ENCODE results near the gene PKHD1.
"Not testable (repeated sequence)": the region's sequence is repeated elsewhere in the genome, so short reads cannot be mapped to it uniquely, and the experiment has no call there.

Gene PKHD1

GRCh38 chr6:51913265-51913664, 174.1 kb downstream of the PKHD1 start:
- DNase-seq = no peak

GRCh38 chr6:51910851-51911250, 176.6 kb downstream of the PKHD1 start:
- no peak for DNase-seq

- DNase-seq = no peak
Observed at GRCh38 chr6:51908243-51908642, 179.2 kb downstream of the PKHD1 start.

DNA sequence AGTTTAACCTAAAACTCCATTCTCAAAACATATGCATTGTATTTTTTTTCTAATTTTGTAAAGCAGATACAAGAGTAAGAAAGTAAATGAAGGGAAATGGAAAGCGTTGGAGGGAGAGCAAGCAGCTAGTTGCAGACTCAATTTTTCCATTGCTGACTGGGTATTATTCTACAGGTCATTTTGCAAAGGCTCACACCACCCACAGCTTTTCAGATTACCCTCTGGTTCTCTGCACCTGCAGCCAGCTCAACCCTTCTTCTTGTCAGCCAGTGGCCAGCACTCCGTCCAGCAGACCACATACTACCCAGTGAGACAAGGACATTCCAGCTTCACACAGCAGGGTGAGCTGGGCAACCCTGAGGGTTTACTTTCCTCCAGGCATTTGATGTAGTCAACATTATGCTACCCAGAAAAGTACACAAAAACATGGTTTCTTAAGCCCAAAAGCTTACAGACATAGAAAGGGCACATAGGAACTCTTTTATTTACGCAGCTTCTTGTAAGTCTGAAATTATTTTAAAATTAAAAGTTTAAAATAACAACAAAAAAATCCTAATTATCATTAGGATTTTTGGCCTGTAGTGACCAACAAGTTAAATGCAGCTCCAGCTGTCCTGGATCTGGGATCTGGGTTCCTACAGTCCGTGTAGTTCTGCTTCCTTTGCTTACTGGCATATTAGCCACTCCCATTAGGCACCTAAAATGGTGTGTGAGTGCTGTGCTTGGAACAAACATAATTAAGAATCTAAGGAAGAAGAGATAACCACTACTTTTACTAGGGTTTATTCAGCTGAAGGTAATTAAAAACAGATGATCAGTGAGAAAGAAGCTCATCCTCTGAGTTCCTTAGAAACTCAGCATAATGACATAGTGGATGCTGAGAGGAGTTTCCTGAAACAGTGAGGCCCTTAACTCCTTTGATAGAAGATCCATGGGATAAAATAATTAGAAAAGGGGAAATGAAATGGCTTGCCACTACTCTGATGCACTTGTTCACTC, 185.3 kb downstream of the PKHD1 start:
- DNase-seq = no peak

DNA sequence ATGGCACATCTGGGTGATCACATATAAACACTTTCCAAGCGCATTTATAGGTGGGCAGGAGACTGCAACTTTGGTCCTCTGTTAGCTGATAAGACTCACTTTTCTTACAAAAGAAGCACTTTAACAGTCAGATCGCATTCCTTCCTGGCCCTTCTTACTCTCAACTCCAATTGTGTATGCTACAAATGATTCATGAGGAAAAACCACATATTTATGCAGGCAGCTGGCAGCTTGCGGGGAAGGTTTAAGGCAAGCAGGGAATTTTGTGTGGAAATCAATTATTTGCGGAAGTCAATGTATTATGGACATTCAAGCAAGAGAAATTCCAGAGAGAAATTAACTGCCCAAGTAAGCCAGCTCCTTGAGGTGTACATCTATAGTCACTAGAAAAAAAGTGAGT, 194.0 kb downstream of the PKHD1 start:
- DNase-seq = no peak

- DNase-seq = no peak
Observed at GRCh38 chr6:51892750-51893149, 194.7 kb downstream of the PKHD1 start.

DNA sequence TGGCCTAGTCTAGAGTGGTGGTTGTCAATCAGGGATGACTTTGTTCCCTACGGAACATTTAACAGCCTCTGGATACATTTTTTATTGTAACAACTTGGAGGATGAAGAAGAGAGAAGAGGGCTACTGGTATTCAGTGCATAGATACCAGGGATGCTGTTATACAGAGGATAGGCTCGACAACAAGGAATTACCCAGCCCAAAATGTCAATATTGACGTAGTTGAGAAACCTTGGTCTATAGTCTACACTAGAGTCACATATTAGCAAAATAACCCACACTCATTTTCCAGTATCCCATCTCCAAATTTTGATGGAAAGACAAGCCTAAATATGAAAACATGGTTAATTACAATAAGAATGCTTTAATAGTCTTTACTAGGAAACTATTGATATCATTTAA, 195.1 kb downstream of the PKHD1 start:
- DNase-seq = no peak

DNA sequence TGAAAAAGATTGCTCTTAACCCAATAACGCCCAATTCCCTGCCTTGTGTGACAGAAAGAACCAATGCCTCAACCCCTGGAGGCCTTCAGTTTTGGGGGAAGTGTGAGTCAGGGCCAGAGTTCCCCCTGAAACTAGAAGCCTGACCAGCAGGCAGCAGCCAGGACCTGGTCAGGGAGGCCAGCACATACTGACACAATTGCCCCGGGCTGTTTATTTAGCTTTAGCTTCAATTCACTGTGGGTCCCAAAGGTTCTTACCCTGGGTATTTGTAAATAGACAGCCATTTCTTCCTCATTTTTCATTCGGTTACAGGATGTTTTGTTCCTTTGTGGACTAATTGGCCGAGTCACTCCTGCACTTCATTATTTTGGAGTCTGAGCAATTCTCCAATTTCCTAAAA, 195.6 kb downstream of the PKHD1 start:
- DNase-seq = no peak

GRCh38 chr6:51887859-51888258, 199.6 kb downstream of the PKHD1 start:
- no peak for DNase-seq

- no peak for DNase-seq
Observed at GRCh38 chr6:51885957-51886356, 201.5 kb downstream of the PKHD1 start.

GRCh38 chr6:51868591-51869355, 218.6 kb downstream of the PKHD1 start:
- no peak for DNase-seq

GRCh38 chr6:51866867-51867266, 220.5 kb downstream of the PKHD1 start:
- DNase-seq = no peak

GRCh38 chr6:51865996-51866395, 221.4 kb downstream of the PKHD1 start:
- no peak for DNase-seq

DNA sequence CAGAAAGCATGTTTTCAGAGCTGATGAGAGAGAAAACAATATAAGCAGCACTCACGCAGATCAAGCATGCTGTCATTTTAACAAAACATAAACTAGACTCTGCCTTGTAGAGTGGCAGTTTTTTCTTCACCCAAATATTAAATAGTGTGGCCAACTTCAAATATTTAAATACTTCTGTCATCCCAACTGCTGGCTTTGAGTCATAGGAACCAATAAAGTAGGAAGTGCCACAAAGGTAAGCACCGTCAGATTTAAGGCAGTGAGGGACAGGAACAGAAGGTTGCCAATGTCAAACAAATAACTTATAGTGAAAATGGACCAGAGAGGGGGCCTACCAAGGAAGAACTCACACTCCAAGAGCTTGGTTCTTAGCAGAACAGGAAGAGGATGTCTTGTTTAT, 222.2 kb downstream of the PKHD1 start:
- no peak for DNase-seq

DNA sequence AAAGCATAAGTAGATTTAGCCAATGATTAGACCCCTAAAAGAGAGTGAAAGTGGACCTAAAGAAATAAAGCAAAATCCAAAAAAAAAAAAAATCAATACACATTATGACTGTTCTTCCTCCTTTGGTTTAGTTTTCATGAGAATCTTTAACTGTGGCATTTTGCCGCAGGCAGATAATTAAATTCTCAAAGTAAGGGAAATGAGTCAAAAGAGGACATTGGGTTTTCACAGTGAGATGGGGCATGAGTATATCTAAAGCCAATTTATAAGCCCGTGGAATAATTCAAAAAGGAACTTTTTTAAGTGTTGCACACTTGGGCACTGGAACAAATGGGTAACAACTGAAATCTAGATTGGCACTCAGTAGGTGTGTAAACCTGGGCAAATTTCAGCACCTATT, 230.3 kb downstream of the PKHD1 start:
- no peak for DNase-seq

GRCh38 chr6:51856508-51856907, 230.9 kb downstream of the PKHD1 start:
- no peak for DNase-seq

DNA sequence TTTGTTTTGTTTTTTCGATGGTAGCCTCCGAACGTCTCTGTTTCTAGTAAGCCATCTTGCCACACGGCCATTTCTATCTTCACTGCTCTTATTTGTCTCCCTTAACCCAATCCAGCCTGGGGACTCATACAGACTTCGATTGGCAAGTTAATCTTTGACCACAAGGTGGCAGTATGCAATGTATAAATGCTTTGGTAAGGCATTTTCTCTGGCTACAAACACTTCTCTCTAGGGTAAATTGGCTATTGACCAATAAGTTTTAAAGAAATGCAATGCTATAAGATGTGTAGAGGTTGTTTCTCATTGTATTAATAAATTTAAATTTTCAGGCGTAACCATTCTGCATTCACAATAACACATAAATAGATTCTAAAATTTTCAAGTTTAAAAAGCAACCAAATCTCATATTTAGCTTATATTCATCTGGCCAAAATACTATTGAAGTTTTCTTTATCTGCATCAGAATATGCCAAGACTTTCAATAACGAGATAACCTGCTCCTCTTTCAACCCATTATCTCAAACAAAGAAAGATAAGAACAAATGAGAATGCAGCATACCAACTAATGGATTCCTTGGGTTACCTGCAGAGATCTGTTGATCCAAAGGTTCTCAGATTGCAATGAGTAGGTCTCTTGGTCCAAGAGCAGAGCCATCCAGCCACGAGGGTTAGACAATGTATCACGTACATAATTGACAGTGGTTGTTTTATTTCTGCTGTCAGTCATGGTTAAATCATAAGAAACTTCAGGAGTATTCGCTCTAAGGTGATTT, 231.9 kb downstream of the PKHD1 start:
- DNase-seq = peak; percentile 59

DNA sequence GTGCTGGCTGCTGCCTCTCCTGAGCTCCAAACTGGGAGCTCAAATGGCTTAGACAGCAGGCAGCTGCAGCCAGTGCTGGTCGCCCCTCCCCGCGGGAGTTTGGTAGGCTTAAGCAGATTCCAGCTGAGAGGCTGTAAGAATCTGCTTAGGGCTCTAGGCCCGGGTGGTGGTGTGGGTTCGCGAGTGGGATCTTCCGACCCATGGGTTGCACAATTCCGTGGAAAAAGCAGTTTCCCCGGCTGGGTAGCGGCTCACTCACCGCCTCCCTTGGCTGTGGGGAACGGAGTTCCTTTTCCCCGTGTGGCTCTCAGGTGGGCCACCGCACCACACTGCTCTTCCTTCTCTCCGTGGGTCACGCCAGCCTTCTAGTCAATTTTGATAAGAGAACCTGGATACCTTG, 232.5 kb downstream of the PKHD1 start:
- DNase-seq = no peak

GRCh38 chr6:51854347-51854746, 233.1 kb downstream of the PKHD1 start:
- DNase-seq = no peak

DNA sequence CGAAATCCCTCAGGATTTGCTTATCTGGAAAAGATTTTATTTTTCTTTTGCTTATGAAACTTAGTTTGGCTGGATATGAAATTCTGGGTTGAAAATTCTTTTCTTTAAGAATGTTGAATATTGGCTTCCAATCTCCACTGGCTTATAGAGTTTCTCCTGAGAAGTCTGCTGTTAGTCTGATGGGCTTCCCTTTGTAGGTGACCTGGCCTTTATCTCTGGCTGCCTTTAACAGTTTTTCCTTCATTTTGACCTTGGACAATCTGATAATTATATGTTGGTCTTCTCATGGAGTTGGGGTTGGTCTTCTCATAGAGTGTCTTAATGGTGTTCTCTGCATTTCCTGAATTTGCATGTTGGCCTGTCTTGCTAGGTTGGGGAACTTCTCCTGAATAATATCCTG, 234.3 kb downstream of the PKHD1 start:
- not testable (repeated sequence) for DNase-seq

- DNase-seq = no peak
Observed at GRCh38 chr6:51846531-51846930, 240.9 kb downstream of the PKHD1 start.

GRCh38 chr6:51844336-51844735, 243.1 kb downstream of the PKHD1 start:
- DNase-seq = no peak

DNA sequence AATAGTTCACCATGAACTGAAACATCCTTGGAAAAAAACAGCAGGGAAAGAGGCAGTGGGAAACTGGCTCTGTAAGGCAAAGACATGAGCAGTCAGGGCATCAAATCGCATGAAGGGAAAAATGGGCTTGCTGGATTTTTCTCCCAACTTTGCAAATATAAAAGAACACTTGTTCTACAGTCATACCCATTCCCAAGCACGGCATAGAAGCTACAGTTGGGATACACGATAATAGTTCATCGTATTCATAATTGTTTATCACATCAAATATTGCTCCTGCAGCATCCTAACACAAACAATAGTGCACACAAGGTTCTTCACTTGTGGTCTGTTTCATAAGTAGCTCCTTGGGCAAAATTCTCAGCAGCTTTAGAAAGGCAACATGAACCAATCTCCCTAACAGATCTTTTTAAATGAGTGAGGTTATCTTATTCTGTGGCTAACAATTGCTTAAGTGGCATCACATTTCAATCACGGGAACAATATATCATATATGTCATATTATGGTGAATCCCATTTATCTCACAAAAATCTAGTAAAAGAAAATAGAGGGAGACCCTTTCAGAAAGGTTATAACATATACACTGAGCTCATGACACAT, 243.9 kb downstream of the PKHD1 start:
- no peak for DNase-seq
